WTC11 (cell line): ENCODE data around the gene CFAP161. TPM values are rescaled to one million over a fixed set of nuclear protein-coding genes. Genes with fewer than 3 reads are reported as not detected.

Source experiments
- ATAC-seq: fragments of 200-7000 bp; cut with Tn5 transposase; 2 replicates; pipeline ENCODE4 v1.10.0; 2021; ENCODE audit warnings: mild to moderate bottlenecking, moderate library complexity
- CTCF ChIA-PET: fragments of 300-600 bp; sonication (Branson Sonifier 250); formaldehyde crosslinking; loops from one replicate; lab custom pipeline; 2021; ENCODE audit warnings: antibody characterized with exemption; lab: Charles Lee
- POLR2A ChIA-PET: fragments of 350-600 bp; sonication (Branson Sonifier 250); formaldehyde crosslinking; loops from one replicate; lab custom pipeline; 2021; ENCODE audit warnings: antibody characterized with exemption; lab: Charles Lee
- DNase-seq: peaks from one replicate; pipeline ENCODE4 v3.0.0; 2021; ENCODE audit warnings: low spot score
- H3K27ac Mint-ChIP-seq: 2 replicates; pipeline ENCODE4 v1.8.0; 2021; ENCODE audit warnings: mixed read lengths
- H3K27me3 Mint-ChIP-seq: 2 replicates; pipeline ENCODE4 v1.8.0; 2021; ENCODE audit warnings: low read depth, mild to moderate bottlenecking, moderate library complexity, mixed read lengths
- H3K36me3 Mint-ChIP-seq: 2 replicates; pipeline ENCODE4 v1.8.0; 2021; ENCODE audit warnings: mixed read lengths
- H3K4me1 Mint-ChIP-seq: 2 replicates; pipeline ENCODE4 v1.8.0; 2022; ENCODE audit warnings: mixed read lengths
- H3K4me3 Mint-ChIP-seq: 2 replicates; pipeline ENCODE4 v1.8.0; 2021; ENCODE audit warnings: mild to moderate bottlenecking, moderate library complexity, mixed read lengths
- H3K9me3 Mint-ChIP-seq: 2 replicates; pipeline ENCODE4 v1.8.0; 2021; ENCODE audit warnings: mixed read lengths
- AFF4 ChIP-seq: sonication (generic); formaldehyde crosslinking; IDR thresholded peaks from 2 replicates; pipeline ENCODE4 v1.8.1; 2023; ENCODE audit warnings: mild to moderate bottlenecking, missing genetic modification reagents, borderline replicate concordance
- ATF3 ChIP-seq: sonication (generic); formaldehyde crosslinking; conservative IDR thresholded peaks from 2 replicates; pipeline ENCODE4 v1.8.1; 2022; ENCODE audit warnings: mild to moderate bottlenecking, missing genetic modification reagents
- E2F5 ChIP-seq: sonication (generic); formaldehyde crosslinking; IDR thresholded peaks from 2 replicates; pipeline ENCODE4 v1.8.1; 2022; ENCODE audit warnings: mild to moderate bottlenecking, moderate library complexity, missing genetic modification reagents
- ETV6 ChIP-seq: sonication (generic); formaldehyde crosslinking; IDR thresholded peaks from 2 replicates; pipeline ENCODE4 v1.8.1; 2022; ENCODE audit warnings: mild to moderate bottlenecking, missing genetic modification reagents
- FOXK1 ChIP-seq: sonication (generic); formaldehyde crosslinking; IDR thresholded peaks from 2 replicates; pipeline ENCODE4 v1.8.0; 2022; ENCODE audit warnings: mild to moderate bottlenecking, moderate library complexity, missing genetic modification reagents
- FOXP1 ChIP-seq: sonication (generic); formaldehyde crosslinking; IDR thresholded peaks from 2 replicates; pipeline ENCODE4 v1.8.0; 2022; ENCODE audit warnings: missing genetic modification reagents, mild to moderate bottlenecking, moderate library complexity, borderline replicate concordance
- FOXP4 ChIP-seq: sonication (generic); formaldehyde crosslinking; IDR thresholded peaks from 2 replicates; pipeline ENCODE4 v1.8.0; 2022; ENCODE audit warnings: mild to moderate bottlenecking, missing genetic modification reagents
- GABPB1 ChIP-seq: sonication (generic); formaldehyde crosslinking; IDR thresholded peaks from 2 replicates; pipeline ENCODE4 v1.8.1; 2023; ENCODE audit warnings: mild to moderate bottlenecking, missing genetic modification reagents
- GRHL2 ChIP-seq: fragments of 250-450 bp; sonication (Bioruptor Pico); IDR thresholded peaks from 2 replicates; pipeline ENCODE4 v1.8.0; 2022; ENCODE audit warnings: mild to moderate bottlenecking, moderate library complexity; ENCODE audit not compliant: insufficient replicate concordance, severe bottlenecking
- GTF2I ChIP-seq: fragments of 250-450 bp; sonication (Bioruptor Pico); conservative IDR thresholded peaks from 2 replicates; pipeline ENCODE4 v1.4.0; 2021; ENCODE audit warnings: mild to moderate bottlenecking
- NFYB ChIP-seq: sonication (generic); formaldehyde crosslinking; conservative IDR thresholded peaks from 2 replicates; pipeline ENCODE4 v1.8.0; 2022; ENCODE audit warnings: low read depth, missing genetic modification reagents
- PRRX2 ChIP-seq: fragments of 250-450 bp; sonication (Bioruptor Pico); IDR thresholded peaks from 2 replicates; pipeline ENCODE4 v1.8.0; 2021; ENCODE audit warnings: mild to moderate bottlenecking
- SOX15 ChIP-seq: fragments of 250-450 bp; sonication (Bioruptor Pico); IDR thresholded peaks from 2 replicates; pipeline ENCODE4 v1.9.0; 2021; ENCODE audit warnings: mild to moderate bottlenecking
- TEAD4 ChIP-seq: sonication (generic); formaldehyde crosslinking; IDR thresholded peaks from 2 replicates; pipeline ENCODE4 v1.8.0; 2022; ENCODE audit warnings: mild to moderate bottlenecking, missing genetic modification reagents
- TP53 ChIP-seq: sonication (generic); formaldehyde crosslinking; IDR thresholded peaks from 2 replicates; pipeline ENCODE4 v1.8.1; 2023; ENCODE audit warnings: mild to moderate bottlenecking, missing genetic modification reagents
- ZMAT4 ChIP-seq: fragments of 250-450 bp; sonication (Bioruptor Pico); IDR thresholded peaks from 2 replicates; pipeline ENCODE4 v1.9.0; 2021; ENCODE audit warnings: mild to moderate bottlenecking
- ZNF396 ChIP-seq: fragments of 250-450 bp; sonication (Bioruptor Pico); IDR thresholded peaks from 2 replicates; pipeline ENCODE4 v1.8.0; 2021; ENCODE audit warnings: mild to moderate bottlenecking, moderate library complexity, borderline replicate concordance
- ZNF423 ChIP-seq: fragments of 250-450 bp; sonication (Bioruptor Pico); IDR thresholded peaks from 2 replicates; pipeline ENCODE4 v2.1.2; 2022; ENCODE audit warnings: mild to moderate bottlenecking, moderate library complexity
- total RNA-seq: library from RNA; stranded (reverse); gene quantifications from 3 replicates; pipeline ENCODE4 v1.2.3, GENCODE V29; 2021
- TF ChIP-seq, protein P1 (sequence below): fragments of 250-450 bp; sonication (Bioruptor Pico); IDR thresholded peaks from 2 replicates; pipeline ENCODE4 v1.9.0; 2021; ENCODE audit warnings: moderate library complexity, mild to moderate bottlenecking, inconsistent platforms, borderline replicate concordance
- TF ChIP-seq, protein P2 (sequence below): sonication (generic); formaldehyde crosslinking; IDR thresholded peaks from 2 replicates; pipeline ENCODE4 v1.8.0; 2022; ENCODE audit warnings: mild to moderate bottlenecking, missing genetic modification reagents
- TF ChIP-seq, protein P3 (sequence below): sonication (generic); formaldehyde crosslinking; IDR thresholded peaks from 2 replicates; pipeline ENCODE4 v1.8.0; 2023; ENCODE audit warnings: mild to moderate bottlenecking, missing genetic modification reagents
- TF ChIP-seq, protein P4 (sequence below): sonication (generic); formaldehyde crosslinking; IDR thresholded peaks from 2 replicates; pipeline ENCODE4 v1.8.0; 2022; ENCODE audit warnings: mild to moderate bottlenecking, missing genetic modification reagents

The CFAP161 gene
- total RNA-seq, 1 experiment from 2014 or later = not detected

- Mint-ChIP-seq H3K27ac (no peak overlapping the region), H3K36me3 (no peaks in the 10 kb centered on the region), H3K4me1 (peaks cover 6% of the 10 kb centered on the region), H3K4me3 (no peak overlapping the region), H3K27me3 (no peaks in the 10 kb centered on the region), H3K9me3 (no peaks in the 10 kb centered on the region)
- DNase-seq (no peak), ATAC-seq (no peak)
- TF ChIP-seq ZMAT4 (no peak), FOXK1 (CRISPR knock-in tag) (no peak), NFYB (CRISPR knock-in tag) (no peak), TP53 (no peak), ATF3 (no peak), GTF2I (CRISPR knock-in tag) (no peak)
- TF ChIP-seq, protein P1, sequence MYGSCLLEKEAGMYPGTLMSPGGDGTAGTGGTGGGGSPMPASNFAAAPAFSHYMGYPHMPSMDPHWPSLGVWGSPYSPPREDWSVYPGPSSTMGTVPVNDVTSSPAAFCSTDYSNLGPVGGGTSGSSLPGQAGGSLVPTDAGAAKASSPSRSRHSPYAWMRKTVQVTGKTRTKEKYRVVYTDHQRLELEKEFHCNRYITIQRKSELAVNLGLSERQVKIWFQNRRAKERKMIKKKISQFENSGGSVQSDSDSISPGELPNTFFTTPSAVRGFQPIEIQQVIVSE (CRISPR knock-in tag) = no peak
- ChIA-PET CTCF (interaction anchor here (5.2 kb wide), 1 partner anchor 69 kb away, joined by 21 read pairs; no protein-coding TSS in a partner anchor), POLR2A (no interaction called here)
Measured at GRCh38 chr15:81197255-81197630, 63.2 kb downstream of the CFAP161 start.

GRCh38 chr15:81197688-81198281 is 63.7 kb downstream of the CFAP161 start:
- H3K36me3 Mint-ChIP-seq = no peaks in the 10 kb centered on the region
- ChIA-PET CTCF (interaction anchor here (0.6 to 5.2 kb wide), 3 partner anchors 68 to 982 kb away, joined by 3 to 21 read pairs (median 3); no protein-coding TSS in a partner anchor), POLR2A (no interaction called here)
- H3K9me3 Mint-ChIP-seq = no peaks in the 10 kb centered on the region
- H3K27me3 Mint-ChIP-seq = no peaks in the 10 kb centered on the region
- ATAC-seq (no peak), DNase-seq (no peak)
- H3K4me1 Mint-ChIP-seq = peaks cover 6% of the 10 kb centered on the region
- H3K4me3 Mint-ChIP-seq = no peak overlapping the region
- no peak overlapping the region for H3K27ac Mint-ChIP-seq
- no peak for TF ChIP-seq TEAD4
- no peak for TF ChIP-seq GRHL2
- no peak for TF ChIP-seq PRRX2 (CRISPR knock-in tag)
- TF ChIP-seq, protein P2, sequence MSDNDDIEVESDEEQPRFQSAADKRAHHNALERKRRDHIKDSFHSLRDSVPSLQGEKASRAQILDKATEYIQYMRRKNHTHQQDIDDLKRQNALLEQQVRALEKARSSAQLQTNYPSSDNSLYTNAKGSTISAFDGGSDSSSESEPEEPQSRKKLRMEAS (CRISPR knock-in tag) = no peak
- TF ChIP-seq SOX15 (CRISPR knock-in tag) = no peak
- TF ChIP-seq FOXK1 (CRISPR knock-in tag) = no peak
- TF ChIP-seq ZMAT4 = no peak
- no peak for TF ChIP-seq FOXP1 (CRISPR knock-in tag)
- TF ChIP-seq GTF2I (CRISPR knock-in tag) = no peak
- TF ChIP-seq FOXP4 = no peak
- TF ChIP-seq ETV6 = no peak
- no peak for TF ChIP-seq ZNF423 (CRISPR knock-in tag)
- no peak for TF ChIP-seq GABPB1 (CRISPR knock-in tag)
- TF ChIP-seq, protein P3, sequence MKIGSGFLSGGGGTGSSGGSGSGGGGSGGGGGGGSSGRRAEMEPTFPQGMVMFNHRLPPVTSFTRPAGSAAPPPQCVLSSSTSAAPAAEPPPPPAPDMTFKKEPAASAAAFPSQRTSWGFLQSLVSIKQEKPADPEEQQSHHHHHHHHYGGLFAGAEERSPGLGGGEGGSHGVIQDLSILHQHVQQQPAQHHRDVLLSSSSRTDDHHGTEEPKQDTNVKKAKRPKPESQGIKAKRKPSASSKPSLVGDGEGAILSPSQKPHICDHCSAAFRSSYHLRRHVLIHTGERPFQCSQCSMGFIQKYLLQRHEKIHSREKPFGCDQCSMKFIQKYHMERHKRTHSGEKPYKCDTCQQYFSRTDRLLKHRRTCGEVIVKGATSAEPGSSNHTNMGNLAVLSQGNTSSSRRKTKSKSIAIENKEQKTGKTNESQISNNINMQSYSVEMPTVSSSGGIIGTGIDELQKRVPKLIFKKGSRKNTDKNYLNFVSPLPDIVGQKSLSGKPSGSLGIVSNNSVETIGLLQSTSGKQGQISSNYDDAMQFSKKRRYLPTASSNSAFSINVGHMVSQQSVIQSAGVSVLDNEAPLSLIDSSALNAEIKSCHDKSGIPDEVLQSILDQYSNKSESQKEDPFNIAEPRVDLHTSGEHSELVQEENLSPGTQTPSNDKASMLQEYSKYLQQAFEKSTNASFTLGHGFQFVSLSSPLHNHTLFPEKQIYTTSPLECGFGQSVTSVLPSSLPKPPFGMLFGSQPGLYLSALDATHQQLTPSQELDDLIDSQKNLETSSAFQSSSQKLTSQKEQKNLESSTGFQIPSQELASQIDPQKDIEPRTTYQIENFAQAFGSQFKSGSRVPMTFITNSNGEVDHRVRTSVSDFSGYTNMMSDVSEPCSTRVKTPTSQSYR (CRISPR knock-in tag) = no peak
- TF ChIP-seq AFF4 (CRISPR knock-in tag) = no peak
- TF ChIP-seq ZNF396 (CRISPR knock-in tag) = no peak
- TF ChIP-seq E2F5 (CRISPR knock-in tag) = no peak
- TF ChIP-seq, protein P4, sequence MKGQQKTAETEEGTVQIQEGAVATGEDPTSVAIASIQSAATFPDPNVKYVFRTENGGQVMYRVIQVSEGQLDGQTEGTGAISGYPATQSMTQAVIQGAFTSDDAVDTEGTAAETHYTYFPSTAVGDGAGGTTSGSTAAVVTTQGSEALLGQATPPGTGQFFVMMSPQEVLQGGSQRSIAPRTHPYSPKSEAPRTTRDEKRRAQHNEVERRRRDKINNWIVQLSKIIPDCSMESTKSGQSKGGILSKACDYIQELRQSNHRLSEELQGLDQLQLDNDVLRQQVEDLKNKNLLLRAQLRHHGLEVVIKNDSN (CRISPR knock-in tag) = no peak
